GM10266 (cell line): ENCODE results near the gene MCUR1.

Source experiments
- DNase-seq: peaks from one replicate; pipeline ENCODE4 v3.0.0; 2012; ENCODE audit errors: extremely low spot score
- CTCF ChIP-seq: IDR thresholded peaks from 2 replicates; pipeline ENCODE4 v1.5.1; 2012; ENCODE audit warnings: mild to moderate bottlenecking, low read depth; ENCODE audit not compliant: control insufficient read depth, insufficient read depth; ENCODE audit errors: missing control alignments

The MCUR1 gene

GRCh38 chr6:13808801-13809200, 5.6 kb downstream of the MCUR1 start:
- no peak for DNase-seq
- no peak for TF ChIP-seq CTCF

GRCh38 chr6:13807696-13808095, 6.7 kb downstream of the MCUR1 start:
- TF ChIP-seq CTCF: no peak
- no peak for DNase-seq

- no peak for TF ChIP-seq CTCF
Observed at GRCh38 chr6:13803581-13803980, 10.8 kb downstream of the MCUR1 start.

GRCh38 chr6:13800615-13801014, 13.7 kb downstream of the MCUR1 start:
- no peak for TF ChIP-seq CTCF
- DNase-seq: no peak

More at GRCh38 chr6:13803581-13803980, 10.8 kb downstream of the MCUR1 start:
- no peak for DNase-seq

GRCh38 chr6:13796781-13797180, 17.6 kb downstream of the MCUR1 start:
- no peak for TF ChIP-seq CTCF
- DNase-seq: no peak

GRCh38 chr6:13795041-13795750, 19.2 kb downstream of the MCUR1 start:
- DNase-seq: peak; percentile 75
- peak; percentile 91 for TF ChIP-seq CTCF

GRCh38 chr6:13794184-13794583, 20.2 kb downstream of the MCUR1 start:
- TF ChIP-seq CTCF: no peak
- no peak for DNase-seq
